H9 (cell line): Measurements from ENCODE around the gene CAMTA1. TPM values are rescaled to one million over a fixed set of nuclear protein-coding genes. Genes with fewer than 3 reads are reported as not detected.

Experiments used
- DNase-seq: peaks from one replicate; pipeline ENCODE4 v3.0.0-alpha.2; 2017
- H2AFZ ChIP-seq: one replicate; pipeline ENCODE4 v1.6.1; 2013; ENCODE audit warnings: mild to moderate bottlenecking, low read length, control low read depth, moderate library complexity
- H2AK5ac ChIP-seq: 2 replicates; pipeline ENCODE4 v1.6.1; 2013; ENCODE audit warnings: low read length, control low read depth, mixed read lengths; ENCODE audit not compliant: insufficient read length
- H2BK120ac ChIP-seq: one replicate; pipeline ENCODE4 v1.6.1; 2013; ENCODE audit warnings: low read depth, mild to moderate bottlenecking, low read length, control low read depth, inconsistent platforms; ENCODE audit not compliant: poor library complexity, severe bottlenecking
- H2BK12ac ChIP-seq: 2 replicates; pipeline ENCODE4 v1.6.1; 2013; ENCODE audit warnings: low read length, control low read depth, mixed read lengths, low read depth; ENCODE audit not compliant: insufficient read length
- H2BK15ac ChIP-seq: 2 replicates; pipeline ENCODE4 v1.6.1; 2013; ENCODE audit warnings: low read depth, low read length, control low read depth
- H2BK20ac ChIP-seq: one replicate; pipeline ENCODE4 v1.6.1; 2013; ENCODE audit warnings: low read depth, mild to moderate bottlenecking, low read length, control low read depth, inconsistent platforms; ENCODE audit not compliant: poor library complexity, severe bottlenecking
- H2BK5ac ChIP-seq: 2 replicates; pipeline ENCODE4 v1.6.1; 2013; ENCODE audit warnings: low read length, control low read depth, mixed read lengths; ENCODE audit not compliant: insufficient read length
- H3K14ac ChIP-seq: 2 replicates; pipeline ENCODE4 v1.6.1; 2013; ENCODE audit warnings: low read length, control low read depth; ENCODE audit not compliant: insufficient read depth
- H3K18ac ChIP-seq: 2 replicates; pipeline ENCODE4 v1.6.1; 2013; ENCODE audit warnings: low read depth, mild to moderate bottlenecking, mixed read lengths, low read length, control low read depth; ENCODE audit not compliant: insufficient read length
- H3K23ac ChIP-seq: 2 replicates; pipeline ENCODE4 v1.6.1; 2013; ENCODE audit warnings: low read length, control low read depth, mixed read lengths, low read depth; ENCODE audit not compliant: insufficient read length
- H3K23me2 ChIP-seq: 2 replicates; pipeline ENCODE4 v1.6.1; 2013; ENCODE audit warnings: low read depth, mild to moderate bottlenecking, mixed read lengths, low read length, control low read depth; ENCODE audit not compliant: insufficient read length, poor library complexity, severe bottlenecking
- H3K27ac ChIP-seq: 2 replicates; pipeline ENCODE4 v1.5.1; 2013; ENCODE audit warnings: low read length, control low read depth, mixed read lengths, low read depth; ENCODE audit not compliant: insufficient read length
- H3K27me3 ChIP-seq: 2 replicates; pipeline ENCODE4 v1.6.1; 2013; ENCODE audit warnings: low read length, control low read depth, inconsistent platforms; ENCODE audit not compliant: insufficient read depth
- H3K4ac ChIP-seq: 2 replicates; pipeline ENCODE4 v1.6.1; 2013; ENCODE audit warnings: low read depth, mild to moderate bottlenecking, control low read depth, inconsistent platforms, low read length, moderate library complexity
- H3K4me1 ChIP-seq: 2 replicates; pipeline ENCODE4 v1.6.1; 2013; ENCODE audit warnings: low read length, control low read depth, inconsistent platforms; ENCODE audit not compliant: insufficient read depth
- H3K4me2 ChIP-seq: 2 replicates; pipeline ENCODE4 v1.6.1; 2013; ENCODE audit warnings: low read length, control low read depth, mixed read lengths; ENCODE audit not compliant: insufficient read length, insufficient read depth
- H3K56ac ChIP-seq: 2 replicates; pipeline ENCODE4 v1.6.1; 2013; ENCODE audit warnings: low read depth, mild to moderate bottlenecking, mixed read lengths, low read length, control low read depth; ENCODE audit not compliant: insufficient read length
- H3K79me1 ChIP-seq: 2 replicates; pipeline ENCODE4 v1.6.1; 2013; ENCODE audit warnings: low read depth, mild to moderate bottlenecking, moderate library complexity, low read length, control low read depth, inconsistent platforms; ENCODE audit not compliant: insufficient read depth, poor library complexity, severe bottlenecking
- H3K79me2 ChIP-seq: 2 replicates; pipeline ENCODE4 v1.6.1; 2013; ENCODE audit warnings: low read length, control low read depth, inconsistent platforms; ENCODE audit not compliant: insufficient read depth
- H3K9ac ChIP-seq: 2 replicates; pipeline ENCODE4 v1.6.1; 2013; ENCODE audit warnings: low read length, control low read depth, mixed read lengths; ENCODE audit not compliant: insufficient read length; ENCODE audit errors: extremely low read depth
- H3K9me3 ChIP-seq: one replicate; pipeline ENCODE4 v1.6.1; 2013; ENCODE audit warnings: low read depth, low read length, inconsistent platforms; ENCODE audit not compliant: control insufficient read depth
- H3T11ph ChIP-seq: one replicate; pipeline ENCODE4 v1.6.1; 2013; ENCODE audit warnings: mild to moderate bottlenecking, low read length, control low read depth, inconsistent platforms
- H4K20me1 ChIP-seq: one replicate; pipeline ENCODE4 v1.6.1; 2013; ENCODE audit not compliant: control insufficient read depth, insufficient read length, insufficient read depth
- H4K5ac ChIP-seq: 2 replicates; pipeline ENCODE4 v1.6.1; 2013; ENCODE audit warnings: low read depth, mild to moderate bottlenecking, mixed read lengths, low read length, control low read depth; ENCODE audit not compliant: insufficient read length
- H4K8ac ChIP-seq: replicated peaks from 2 replicates; pipeline ENCODE4 v1.6.1; 2013; ENCODE audit warnings: low read length, control low read depth, mixed read lengths, low read depth; ENCODE audit not compliant: insufficient read length
- H4K91ac ChIP-seq: 2 replicates; pipeline ENCODE4 v1.6.1; 2013; ENCODE audit warnings: low read depth, mild to moderate bottlenecking, moderate library complexity, mixed read lengths, low read length, control low read depth; ENCODE audit not compliant: insufficient read length
- H3K27ac Mint-ChIP-seq, 3 experiments: 2 replicates in 2 of 3; 3 replicates in 1 of 3; pipeline ENCODE4 v1.8.0; 2020 to 2021; ENCODE audit warnings: mixed read lengths in 3 of 3, mild to moderate bottlenecking in 1 of 3, moderate library complexity in 1 of 3
- H3K27me3 Mint-ChIP-seq: 2 replicates; pipeline ENCODE4 v1.8.0; 2021; ENCODE audit warnings: low read depth, mild to moderate bottlenecking, moderate library complexity, mixed read lengths
- H3K36me3 Mint-ChIP-seq, 3 experiments: 2 replicates in 2 of 3; 3 replicates in 1 of 3; pipeline ENCODE4 v1.8.0; 2020 to 2021; ENCODE audit warnings: low read depth in 3 of 3, mixed read lengths in 3 of 3; ENCODE audit not compliant: insufficient read depth in 1 of 3
- H3K4me1 Mint-ChIP-seq, 2 experiments: 2 replicates each; pipeline ENCODE4 v1.8.0; 2020; ENCODE audit warnings: mixed read lengths in 2 of 2
- H3K4me3 Mint-ChIP-seq, 2 experiments: 2 replicates in 1 of 2; 3 replicates in 1 of 2; pipeline ENCODE4 v1.8.0; 2020 to 2021; ENCODE audit warnings: mild to moderate bottlenecking in 2 of 2, mixed read lengths in 2 of 2, moderate library complexity in 1 of 2
- H3K9me3 Mint-ChIP-seq, 2 experiments: 2 replicates in 1 of 2; 3 replicates in 1 of 2; pipeline ENCODE4 v1.8.0; 2020; ENCODE audit warnings: mild to moderate bottlenecking in 2 of 2, mixed read lengths in 2 of 2, moderate library complexity in 1 of 2
- WGBS: extraction: QIAGEN DNeasy Blood & Tissue Kit; methylation state at CpG from one replicate; pipeline ENCODE4 v1.1.7; 2013; ENCODE audit warnings: missing lambda C conversion rate, low lambda C conversion rate, mixed read lengths; ENCODE audit not compliant: insufficient read length; ENCODE audit errors: extremely low coverage; 5-methylcytosine and 5-hydroxymethylcytosine counted together
- total RNA-seq: library from RNA; stranded (reverse); gene quantifications from 2 replicates; pipeline ENCODE4 v1.2.1, GENCODE V29; 2021
- TF ChIP-seq, protein P1 (sequence below): fragments of 200-600 bp; sonication (generic); conservative IDR thresholded peaks from 3 replicates; pipeline ENCODE4 v1.8.0; 2021; ENCODE audit warnings: antibody characterized with exemption, mild to moderate bottlenecking

The CAMTA1 gene
- total RNA-seq, 1 experiment from 2014 or later: 115 TPM

DNA sequence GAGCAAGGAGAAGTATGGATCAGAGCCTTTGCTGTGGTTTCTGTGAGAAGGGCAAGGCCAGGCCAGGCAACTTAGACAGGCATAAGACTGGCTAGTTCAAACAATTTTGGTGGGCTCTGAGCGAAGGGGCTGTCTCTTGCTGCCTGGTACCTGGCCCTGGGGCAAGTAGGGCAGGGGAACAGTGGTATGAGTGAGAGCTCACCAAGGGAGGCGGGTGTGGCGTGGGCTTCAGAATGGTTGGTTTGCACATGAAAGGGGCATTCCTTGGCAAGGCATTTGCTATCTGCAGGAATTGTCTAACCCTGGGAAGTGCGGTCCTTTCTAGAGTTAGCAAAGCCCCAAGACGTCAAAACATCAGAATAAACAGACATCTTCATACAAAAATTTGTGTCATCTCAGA is 210.5 kb downstream of the CAMTA1 start:
- Histone ChIP-seq H3K79me2 (no peaks in the 10 kb centered on the region), H2AK5ac (no peak overlapping the region), H3K79me1 (no peaks in the 10 kb centered on the region), H4K91ac (no peak overlapping the region), H3K4me2 (no peak overlapping the region), H4K20me1 (no peaks in the 10 kb centered on the region), H2AFZ (no peak overlapping the region), H2BK5ac (no peak overlapping the region), H2BK120ac (no peak overlapping the region), H2BK20ac (no peak overlapping the region), H3K27me3 (no peaks in the 10 kb centered on the region), H3K9me3 (no peaks in the 10 kb centered on the region), H2BK15ac (no peak overlapping the region), H3K27ac (no peak overlapping the region), H3K23me2 (no peaks in the 10 kb centered on the region), H3K4me1 (peaks cover 3% of the 10 kb centered on the region; the same call in 1 of the 2 replicates), H4K5ac (no peak overlapping the region), H4K8ac (no peak overlapping the region), H3K14ac (no peak overlapping the region), H3K18ac (no peak overlapping the region), H3K23ac (no peak overlapping the region), H3T11ph (no peak overlapping the region), H3K56ac (no peak overlapping the region), H3K9ac (no peak overlapping the region), H3K4ac (no peak overlapping the region), H2BK12ac (no peak overlapping the region)
- Mint-ChIP-seq H3K27me3 (peaks cover 1% of the 10 kb centered on the region), H3K27ac (peak overlapping the region in 1 of 3 experiments; percentile 53; a peak in 2 of 7 replicates), H3K4me3 (no peak overlapping the region), H3K4me1 (peaks cover 29 to 42% of the 10 kb centered on the region in 2 experiments), H3K9me3 (peaks cover 0 to 3% of the 10 kb centered on the region in 2 experiments; a peak in 1 of 5 replicates), H3K36me3 (no peaks in the 10 kb centered on the region)
- WGBS: no CpG with 5 or more reads among the region's 5 CpGs
- no peak for DNase-seq
- TF ChIP-seq, protein P1, sequence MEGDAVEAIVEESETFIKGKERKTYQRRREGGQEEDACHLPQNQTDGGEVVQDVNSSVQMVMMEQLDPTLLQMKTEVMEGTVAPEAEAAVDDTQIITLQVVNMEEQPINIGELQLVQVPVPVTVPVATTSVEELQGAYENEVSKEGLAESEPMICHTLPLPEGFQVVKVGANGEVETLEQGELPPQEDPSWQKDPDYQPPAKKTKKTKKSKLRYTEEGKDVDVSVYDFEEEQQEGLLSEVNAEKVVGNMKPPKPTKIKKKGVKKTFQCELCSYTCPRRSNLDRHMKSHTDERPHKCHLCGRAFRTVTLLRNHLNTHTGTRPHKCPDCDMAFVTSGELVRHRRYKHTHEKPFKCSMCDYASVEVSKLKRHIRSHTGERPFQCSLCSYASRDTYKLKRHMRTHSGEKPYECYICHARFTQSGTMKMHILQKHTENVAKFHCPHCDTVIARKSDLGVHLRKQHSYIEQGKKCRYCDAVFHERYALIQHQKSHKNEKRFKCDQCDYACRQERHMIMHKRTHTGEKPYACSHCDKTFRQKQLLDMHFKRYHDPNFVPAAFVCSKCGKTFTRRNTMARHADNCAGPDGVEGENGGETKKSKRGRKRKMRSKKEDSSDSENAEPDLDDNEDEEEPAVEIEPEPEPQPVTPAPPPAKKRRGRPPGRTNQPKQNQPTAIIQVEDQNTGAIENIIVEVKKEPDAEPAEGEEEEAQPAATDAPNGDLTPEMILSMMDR: no peak
